Activated gamma-delta T cell treated with Interleukin-2 at 50 U/mL for 16 hours (primary cell): ENCODE results near the gene AOX1.
"Not testable (repeated sequence)": the region's sequence is repeated elsewhere in the genome, so short reads cannot be mapped to it uniquely, and the experiment has no call there.

ENCODE experiments used
- DNase-seq: peaks from one replicate; pipeline ENCODE4 v3.0.0-alpha.2; 2020

The AOX1 gene

DNA sequence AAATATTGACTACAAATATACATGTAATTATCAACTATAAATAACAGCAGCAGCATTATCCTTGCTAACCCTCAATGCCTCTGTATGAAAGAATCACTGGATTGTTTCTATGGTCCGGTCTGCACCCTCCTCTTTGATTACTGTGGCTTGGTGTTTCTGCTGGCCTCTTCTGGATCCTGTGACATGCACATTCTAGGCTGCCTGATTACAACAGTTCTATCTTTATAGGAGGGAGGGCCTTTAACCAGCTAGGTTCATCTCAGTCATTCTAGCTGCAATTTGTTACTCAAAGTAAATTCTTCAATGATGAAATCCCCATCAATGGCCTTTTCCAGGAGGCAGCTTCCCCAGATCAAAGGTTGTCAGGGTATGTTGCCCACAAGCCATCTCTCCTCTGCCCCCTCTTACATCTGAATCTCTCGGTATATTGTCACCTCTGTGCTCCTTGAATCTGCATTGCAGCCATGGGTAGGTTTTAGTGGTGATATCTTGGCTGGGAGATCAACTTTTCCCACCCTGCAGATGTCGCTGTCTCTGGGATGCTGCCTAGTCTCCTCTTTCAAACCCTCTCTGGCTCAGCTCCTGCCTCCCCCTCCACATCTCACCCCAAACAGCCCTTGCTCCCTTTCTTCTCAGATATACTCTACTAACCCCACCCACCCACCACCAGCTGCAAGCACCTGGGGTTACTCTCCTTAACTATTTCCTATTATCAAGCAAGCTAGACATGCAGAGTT is 119.7 kb downstream of the AOX1 start:
- DNase-seq, result no peak

DNA sequence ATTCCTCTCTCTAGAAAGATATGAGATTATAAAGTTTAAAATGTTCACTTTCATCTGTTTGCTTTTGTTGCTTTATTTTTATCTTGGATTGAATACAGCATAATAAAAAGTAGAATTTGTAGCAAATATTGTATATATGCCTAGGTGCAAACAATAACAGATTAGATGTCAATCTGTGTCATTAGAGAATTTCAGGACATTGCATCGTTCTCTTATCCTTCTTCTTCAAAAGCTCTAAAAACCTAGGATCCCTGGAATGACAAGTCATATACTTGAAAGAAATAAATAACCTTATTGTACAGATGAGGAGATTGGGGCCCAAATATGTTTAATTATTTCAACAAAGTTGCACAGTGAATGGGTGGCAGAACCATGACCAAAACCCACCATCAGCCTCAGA is 123.1 kb downstream of the AOX1 start:
- DNase-seq, result no peak

DNA sequence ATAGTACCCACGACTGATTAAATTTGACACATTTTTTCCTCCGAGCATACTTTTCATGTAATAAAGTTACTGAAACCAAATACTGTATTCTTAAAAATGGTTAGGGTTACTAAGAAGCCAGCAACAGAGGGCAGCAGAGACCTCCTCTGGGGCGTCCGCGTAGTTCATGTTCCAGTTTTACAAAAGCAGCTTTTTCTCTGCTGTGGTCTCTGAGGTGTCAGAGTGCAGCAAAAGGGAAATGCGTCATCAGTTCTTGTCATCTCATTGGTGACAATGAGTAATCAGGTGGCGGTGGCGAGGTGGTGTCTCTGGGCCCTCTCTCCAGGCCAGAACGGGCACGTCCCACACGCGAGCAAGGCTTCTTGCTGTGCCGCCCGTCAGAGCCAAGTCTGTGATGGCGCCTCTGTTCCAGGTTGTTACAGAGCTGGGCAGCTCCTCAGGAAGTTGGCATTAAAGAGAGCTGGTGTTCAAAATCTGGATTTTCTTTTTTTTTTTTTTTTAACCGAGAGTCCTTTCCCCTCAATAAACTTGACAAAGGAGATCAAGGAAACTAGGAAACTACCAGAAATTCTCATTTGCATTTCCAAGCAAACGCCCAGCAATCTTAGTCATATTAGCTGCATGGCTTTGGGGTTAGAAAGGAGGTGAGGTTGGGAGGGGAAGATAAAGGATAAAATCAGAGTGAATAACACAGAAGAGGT is 127.3 kb downstream of the AOX1 start:
- DNase-seq, result peak; percentile 92

DNA sequence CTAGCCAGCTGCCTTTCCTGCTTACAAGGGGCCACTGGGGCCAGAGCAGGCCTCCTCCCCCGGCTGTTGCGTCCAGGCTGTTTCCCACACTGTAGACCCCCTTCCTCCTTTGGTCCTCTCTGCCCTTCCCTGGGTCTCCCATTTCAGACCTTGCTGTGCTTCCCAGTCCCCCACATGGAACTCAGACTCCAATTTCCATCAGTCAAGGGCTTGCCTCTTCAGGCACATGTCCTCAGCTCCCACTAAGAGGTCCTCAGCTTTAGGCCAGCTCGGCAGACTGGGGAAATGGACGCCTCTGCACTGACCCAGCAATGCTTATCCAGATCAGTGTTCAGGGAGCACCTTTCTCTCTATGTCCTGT is 127.9 kb downstream of the AOX1 start:
- DNase-seq, result no peak

DNA sequence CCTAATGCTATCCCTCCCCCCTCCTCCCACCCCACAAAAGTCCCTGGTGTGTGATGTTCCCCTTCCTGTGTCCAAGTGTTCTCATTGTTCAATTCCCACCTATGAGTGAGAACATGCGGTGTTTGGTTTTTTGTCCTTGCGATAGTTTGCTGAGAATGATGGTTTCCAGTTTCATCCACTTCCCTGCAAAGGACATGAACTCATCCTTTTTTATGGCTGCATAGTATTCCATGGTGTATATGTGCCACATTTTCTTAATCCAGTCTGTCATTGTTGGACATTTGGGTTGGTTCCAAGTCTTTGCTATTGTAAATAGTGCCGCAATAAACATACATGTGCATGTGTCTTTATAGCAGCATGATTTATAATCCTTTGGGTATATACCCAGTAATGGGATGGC is 129.2 kb downstream of the AOX1 start:
- not testable (repeated sequence) for DNase-seq

DNA sequence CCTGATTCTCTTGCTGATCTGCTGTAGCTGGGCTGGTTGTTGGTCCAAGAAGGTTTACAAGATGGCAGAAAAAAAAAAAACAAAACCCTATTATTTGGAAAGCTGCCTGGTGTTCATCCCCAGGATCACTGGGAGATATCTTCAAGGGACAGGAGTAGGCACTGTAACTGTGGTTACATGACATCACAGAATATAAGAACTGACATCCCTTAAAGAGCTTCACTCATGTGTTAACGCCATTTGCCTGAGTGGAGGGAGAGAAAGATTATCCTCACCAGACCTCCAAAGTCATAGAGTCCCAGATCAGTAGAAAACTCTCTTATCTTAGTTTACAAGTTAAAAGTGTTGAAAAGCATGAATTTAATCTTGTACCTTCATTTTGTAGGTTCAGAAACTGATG is 130.6 kb downstream of the AOX1 start:
- no peak for DNase-seq
